Measurements from ENCODE around the gene KLHDC7B. TPM values are rescaled to one million over a fixed set of nuclear protein-coding genes. Genes with fewer than 3 reads are reported as not detected.

Gene KLHDC7B
- total and polyA plus RNA-seq, 10 of the 15 experiments (the other 5 are each of a cell fraction or from before 2014, with no cell fraction given), result 0.05 to 2.2 (median 0.93) TPM; not detected in 2

DNA sequence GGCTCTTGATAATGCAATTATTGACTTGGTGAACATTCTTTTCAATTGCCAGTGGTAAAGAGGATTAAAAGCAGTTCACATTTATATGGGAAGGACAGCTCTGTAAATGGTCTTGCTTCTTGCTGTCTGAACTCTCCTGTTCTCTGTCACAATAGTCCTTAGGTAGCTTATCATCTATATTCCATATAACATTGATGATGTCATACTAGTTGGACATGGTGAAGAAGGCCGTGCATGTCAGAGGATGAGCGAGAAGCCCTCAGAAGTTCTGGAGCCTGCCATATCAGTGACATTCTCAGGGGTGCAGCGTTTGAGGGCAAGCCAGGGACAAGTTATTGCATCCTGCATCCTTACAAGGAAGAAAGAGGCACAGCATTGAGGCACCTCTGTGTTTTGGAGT, 39.5 kb downstream of the KLHDC7B start (continued):
- TF ChIP-seq, protein P1, sequence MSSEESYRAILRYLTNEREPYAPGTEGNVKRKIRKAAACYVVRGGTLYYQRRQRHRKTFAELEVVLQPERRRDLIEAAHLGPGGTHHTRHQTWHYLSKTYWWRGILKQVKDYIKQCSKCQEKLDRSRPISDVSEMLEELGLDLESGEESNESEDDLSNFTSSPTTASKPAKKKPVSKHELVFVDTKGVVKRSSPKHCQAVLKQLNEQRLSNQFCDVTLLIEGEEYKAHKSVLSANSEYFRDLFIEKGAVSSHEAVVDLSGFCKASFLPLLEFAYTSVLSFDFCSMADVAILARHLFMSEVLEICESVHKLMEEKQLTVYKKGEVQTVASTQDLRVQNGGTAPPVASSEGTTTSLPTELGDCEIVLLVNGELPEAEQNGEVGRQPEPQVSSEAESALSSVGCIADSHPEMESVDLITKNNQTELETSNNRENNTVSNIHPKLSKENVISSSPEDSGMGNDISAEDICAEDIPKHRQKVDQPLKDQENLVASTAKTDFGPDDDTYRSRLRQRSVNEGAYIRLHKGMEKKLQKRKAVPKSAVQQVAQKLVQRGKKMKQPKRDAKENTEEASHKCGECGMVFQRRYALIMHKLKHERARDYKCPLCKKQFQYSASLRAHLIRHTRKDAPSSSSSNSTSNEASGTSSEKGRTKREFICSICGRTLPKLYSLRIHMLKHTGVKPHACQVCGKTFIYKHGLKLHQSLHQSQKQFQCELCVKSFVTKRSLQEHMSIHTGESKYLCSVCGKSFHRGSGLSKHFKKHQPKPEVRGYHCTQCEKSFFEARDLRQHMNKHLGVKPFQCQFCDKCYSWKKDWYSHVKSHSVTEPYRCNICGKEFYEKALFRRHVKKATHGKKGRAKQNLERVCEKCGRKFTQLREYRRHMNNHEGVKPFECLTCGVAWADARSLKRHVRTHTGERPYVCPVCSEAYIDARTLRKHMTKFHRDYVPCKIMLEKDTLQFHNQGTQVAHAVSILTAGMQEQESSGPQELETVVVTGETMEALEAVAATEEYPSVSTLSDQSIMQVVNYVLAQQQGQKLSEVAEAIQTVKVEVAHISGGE (CRISPR knock-in tag; IDR thresholded peaks at IDR 0.05), result no peak
- TF ChIP-seq, protein P2, sequence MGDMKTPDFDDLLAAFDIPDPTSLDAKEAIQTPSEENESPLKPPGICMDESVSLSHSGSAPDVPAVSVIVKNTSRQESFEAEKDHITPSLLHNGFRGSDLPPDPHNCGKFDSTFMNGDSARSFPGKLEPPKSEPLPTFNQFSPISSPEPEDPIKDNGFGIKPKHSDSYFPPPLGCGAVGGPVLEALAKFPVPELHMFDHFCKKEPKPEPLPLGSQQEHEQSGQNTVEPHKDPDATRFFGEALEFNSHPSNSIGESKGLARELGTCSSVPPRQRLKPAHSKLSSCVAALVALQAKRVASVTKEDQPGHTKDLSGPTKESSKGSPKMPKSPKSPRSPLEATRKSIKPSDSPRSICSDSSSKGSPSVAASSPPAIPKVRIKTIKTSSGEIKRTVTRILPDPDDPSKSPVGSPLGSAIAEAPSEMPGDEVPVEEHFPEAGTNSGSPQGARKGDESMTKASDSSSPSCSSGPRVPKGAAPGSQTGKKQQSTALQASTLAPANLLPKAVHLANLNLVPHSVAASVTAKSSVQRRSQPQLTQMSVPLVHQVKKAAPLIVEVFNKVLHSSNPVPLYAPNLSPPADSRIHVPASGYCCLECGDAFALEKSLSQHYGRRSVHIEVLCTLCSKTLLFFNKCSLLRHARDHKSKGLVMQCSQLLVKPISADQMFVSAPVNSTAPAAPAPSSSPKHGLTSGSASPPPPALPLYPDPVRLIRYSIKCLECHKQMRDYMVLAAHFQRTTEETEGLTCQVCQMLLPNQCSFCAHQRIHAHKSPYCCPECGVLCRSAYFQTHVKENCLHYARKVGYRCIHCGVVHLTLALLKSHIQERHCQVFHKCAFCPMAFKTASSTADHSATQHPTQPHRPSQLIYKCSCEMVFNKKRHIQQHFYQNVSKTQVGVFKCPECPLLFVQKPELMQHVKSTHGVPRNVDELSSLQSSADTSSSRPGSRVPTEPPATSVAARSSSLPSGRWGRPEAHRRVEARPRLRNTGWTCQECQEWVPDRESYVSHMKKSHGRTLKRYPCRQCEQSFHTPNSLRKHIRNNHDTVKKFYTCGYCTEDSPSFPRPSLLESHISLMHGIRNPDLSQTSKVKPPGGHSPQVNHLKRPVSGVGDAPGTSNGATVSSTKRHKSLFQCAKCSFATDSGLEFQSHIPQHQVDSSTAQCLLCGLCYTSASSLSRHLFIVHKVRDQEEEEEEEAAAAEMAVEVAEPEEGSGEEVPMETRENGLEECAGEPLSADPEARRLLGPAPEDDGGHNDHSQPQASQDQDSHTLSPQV (IDR thresholded peaks at IDR 0.05), result no peak
- no peak for TF ChIP-seq BHLHE40 (IDR thresholded peaks at IDR 0.05; ENCODE audit: borderline replicate concordance in 1 of 2, low read depth in 2 of 2, low read length in 1 of 2)
- TF ChIP-seq, protein P3, sequence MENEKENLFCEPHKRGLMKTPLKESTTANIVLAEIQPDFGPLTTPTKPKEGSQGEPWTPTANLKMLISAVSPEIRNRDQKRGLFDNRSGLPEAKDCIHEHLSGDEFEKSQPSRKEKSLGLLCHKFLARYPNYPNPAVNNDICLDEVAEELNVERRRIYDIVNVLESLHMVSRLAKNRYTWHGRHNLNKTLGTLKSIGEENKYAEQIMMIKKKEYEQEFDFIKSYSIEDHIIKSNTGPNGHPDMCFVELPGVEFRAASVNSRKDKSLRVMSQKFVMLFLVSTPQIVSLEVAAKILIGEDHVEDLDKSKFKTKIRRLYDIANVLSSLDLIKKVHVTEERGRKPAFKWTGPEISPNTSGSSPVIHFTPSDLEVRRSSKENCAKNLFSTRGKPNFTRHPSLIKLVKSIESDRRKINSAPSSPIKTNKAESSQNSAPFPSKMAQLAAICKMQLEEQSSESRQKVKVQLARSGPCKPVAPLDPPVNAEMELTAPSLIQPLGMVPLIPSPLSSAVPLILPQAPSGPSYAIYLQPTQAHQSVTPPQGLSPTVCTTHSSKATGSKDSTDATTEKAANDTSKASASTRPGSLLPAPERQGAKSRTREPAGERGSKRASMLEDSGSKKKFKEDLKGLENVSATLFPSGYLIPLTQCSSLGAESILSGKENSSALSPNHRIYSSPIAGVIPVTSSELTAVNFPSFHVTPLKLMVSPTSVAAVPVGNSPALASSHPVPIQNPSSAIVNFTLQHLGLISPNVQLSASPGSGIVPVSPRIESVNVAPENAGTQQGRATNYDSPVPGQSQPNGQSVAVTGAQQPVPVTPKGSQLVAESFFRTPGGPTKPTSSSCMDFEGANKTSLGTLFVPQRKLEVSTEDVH (IDR thresholded peaks at IDR 0.05; ENCODE audit: low read depth, partially characterized antibody), result no peak
- TF ChIP-seq ASH2L (IDR thresholded peaks at IDR 0.05; ENCODE audit: borderline replicate concordance, low read depth), result no peak
- no peak for TF ChIP-seq NFXL1 (IDR thresholded peaks at IDR 0.05; ENCODE audit: borderline replicate concordance)
- no peak for TF ChIP-seq NFYB (IDR thresholded peaks at IDR 0.05; ENCODE audit: insufficient read depth, low read depth, low read length)
- TF ChIP-seq, protein P4, sequence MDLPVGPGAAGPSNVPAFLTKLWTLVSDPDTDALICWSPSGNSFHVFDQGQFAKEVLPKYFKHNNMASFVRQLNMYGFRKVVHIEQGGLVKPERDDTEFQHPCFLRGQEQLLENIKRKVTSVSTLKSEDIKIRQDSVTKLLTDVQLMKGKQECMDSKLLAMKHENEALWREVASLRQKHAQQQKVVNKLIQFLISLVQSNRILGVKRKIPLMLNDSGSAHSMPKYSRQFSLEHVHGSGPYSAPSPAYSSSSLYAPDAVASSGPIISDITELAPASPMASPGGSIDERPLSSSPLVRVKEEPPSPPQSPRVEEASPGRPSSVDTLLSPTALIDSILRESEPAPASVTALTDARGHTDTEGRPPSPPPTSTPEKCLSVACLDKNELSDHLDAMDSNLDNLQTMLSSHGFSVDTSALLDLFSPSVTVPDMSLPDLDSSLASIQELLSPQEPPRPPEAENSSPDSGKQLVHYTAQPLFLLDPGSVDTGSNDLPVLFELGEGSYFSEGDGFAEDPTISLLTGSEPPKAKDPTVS (IDR thresholded peaks at IDR 0.05; ENCODE audit: low read depth, low read length), result no peak
- no peak for TF ChIP-seq CHD1 (IDR thresholded peaks at IDR 0.05; ENCODE audit: low read depth, low read length)
- TF ChIP-seq KAT2A (conservative IDR thresholded peaks at IDR 0.05; ENCODE audit: control insufficient read depth, low read depth, low read length), result no peak

All from GM12878 (cell line).